GM19238 (cell line): Measurements from ENCODE around the gene SGSM2.

Experiments
- DNase-seq: peaks from one replicate; pipeline ENCODE4 v3.0.0; 2011; ENCODE audit warnings: low spot score; ENCODE audit not compliant: insufficient read length

SGSM2 gene

DNA sequence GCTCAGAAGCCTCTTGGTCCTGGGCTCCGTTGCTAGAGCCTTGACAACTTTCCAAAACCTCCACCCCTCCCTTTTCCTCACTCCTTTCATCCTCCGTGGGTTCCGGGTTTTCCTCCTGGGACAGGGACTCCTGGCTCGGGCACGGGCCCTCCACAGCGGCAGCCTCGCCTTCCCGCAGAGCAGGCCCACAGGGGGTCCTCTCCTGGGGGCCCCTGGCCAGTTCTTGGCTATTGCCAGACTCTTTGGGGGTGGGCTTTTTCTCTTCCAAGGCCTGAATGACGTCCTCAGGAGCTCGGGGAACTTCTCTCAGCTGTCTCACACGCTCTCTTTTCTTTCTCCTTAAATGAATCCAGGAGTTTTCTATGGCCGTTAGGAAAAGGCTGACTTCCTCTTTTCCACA, 82.9 kb downstream of the SGSM2 start:
- no peak for DNase-seq

DNA sequence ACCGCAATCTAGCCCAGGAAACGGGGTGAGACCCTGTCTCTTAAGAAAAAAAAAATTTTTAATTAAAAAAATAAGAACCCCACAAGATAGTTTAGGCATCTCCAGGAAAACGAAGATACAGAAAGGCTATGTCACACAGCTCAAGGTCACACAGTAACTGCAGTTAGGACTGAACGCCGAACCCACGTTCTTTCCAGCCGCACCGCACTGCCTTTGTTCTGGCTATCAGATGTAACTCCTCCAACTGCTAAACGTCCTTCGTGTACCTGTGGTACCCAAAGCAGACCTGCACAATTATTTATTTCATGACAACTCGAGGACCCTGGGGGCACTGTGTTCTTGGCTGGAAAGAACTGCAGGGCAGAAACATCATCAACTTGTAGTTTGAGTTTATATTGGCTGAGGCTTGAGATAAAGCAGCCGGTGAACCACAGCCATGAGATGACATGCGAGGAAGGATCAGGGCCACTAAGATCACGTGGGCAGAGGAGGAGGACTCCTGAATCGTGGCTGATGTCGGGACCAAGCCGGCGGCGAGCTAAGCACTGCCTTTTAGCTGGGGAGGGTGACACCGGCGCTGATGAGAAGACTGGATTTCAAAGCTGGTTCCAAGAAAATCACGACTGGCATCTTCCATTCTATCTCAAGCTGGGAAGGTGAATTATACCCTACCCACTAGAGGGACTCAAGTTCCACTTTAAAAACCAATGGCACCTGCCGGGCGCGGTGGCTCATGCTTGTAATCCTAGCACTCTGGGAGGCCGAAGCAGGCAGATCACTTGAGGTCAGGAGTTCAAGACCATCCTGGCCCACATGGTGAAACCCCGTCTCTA, 84.2 kb downstream of the SGSM2 start:
- no peak for DNase-seq

GRCh38 chr17:2423271-2423670, 86.0 kb downstream of the SGSM2 start:
- DNase-seq, result no peak

DNA sequence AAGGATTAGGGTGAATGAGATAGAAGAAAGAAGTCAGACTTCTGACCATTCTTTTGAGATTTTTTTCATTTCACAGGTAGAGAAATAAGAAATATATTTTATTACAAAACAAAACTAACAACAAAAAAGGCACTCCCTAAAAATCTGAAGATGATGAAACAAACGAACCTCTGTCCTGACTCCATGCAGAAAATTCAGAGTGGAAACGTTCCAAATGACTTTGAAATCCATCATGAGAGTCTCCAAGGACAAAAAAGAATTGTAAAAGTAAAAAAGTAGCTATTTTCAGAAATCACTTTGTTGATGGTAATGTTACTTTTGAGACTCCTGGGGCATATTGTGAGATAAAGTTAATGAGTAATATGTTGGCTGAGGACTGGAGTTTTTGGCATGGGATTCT, 89.9 kb downstream of the SGSM2 start:
- no peak for DNase-seq

DNA sequence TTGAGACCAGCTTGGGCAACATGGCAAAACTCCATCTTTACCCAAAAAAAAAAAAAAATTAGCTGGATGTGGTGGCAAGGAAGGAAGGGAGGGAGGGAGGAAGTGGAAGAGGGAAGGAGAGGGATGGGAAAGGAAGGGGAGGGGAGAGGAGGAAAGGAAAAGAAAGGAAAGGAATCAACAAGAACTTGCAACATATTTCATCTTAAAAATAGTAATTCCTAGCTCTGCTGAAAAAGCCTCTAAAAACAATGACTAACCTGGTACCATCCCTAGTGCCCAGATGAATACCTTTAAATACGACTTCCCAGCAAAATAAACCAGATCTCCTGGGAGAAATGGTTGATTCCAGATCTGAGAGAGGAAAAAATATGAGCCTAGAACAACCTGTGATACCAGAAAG, 90.6 kb downstream of the SGSM2 start:
- no peak for DNase-seq
